ENCODE measurements around the gene PPL. TPM values are rescaled to one million over a fixed set of nuclear protein-coding genes. Genes with fewer than 3 reads are reported as not detected.

The PPL gene
- total and polyA plus RNA-seq, 2 of the 13 experiments (the other 11 are each of a cell fraction or from before 2014, with no cell fraction given), result 5.7 to 6.6 TPM

- TF ChIP-seq KIAA2018 (CRISPR knock-in tag; IDR thresholded peaks at IDR 0.05; ENCODE audit: borderline replicate concordance) (no peak), FOSL2 (CRISPR knock-in tag; IDR thresholded peaks at IDR 0.05) (peak; percentile 44; the same call in 1 of the 2 replicates), MIER3 (CRISPR knock-in tag; IDR thresholded peaks at IDR 0.05; ENCODE audit: borderline replicate concordance) (no peak), RFX3 (CRISPR knock-in tag; IDR thresholded peaks at IDR 0.05) (no peak), KLF11 (CRISPR knock-in tag; IDR thresholded peaks at IDR 0.05) (no peak), ZNF33B (CRISPR knock-in tag; IDR thresholded peaks at IDR 0.05) (no peak), GFI1 (CRISPR knock-in tag; IDR thresholded peaks at IDR 0.05; ENCODE audit: borderline replicate concordance) (0 out of 2 replicates have a peak, but pooled peaks have one; percentile 30), ZBTB3 (CRISPR knock-in tag; IDR thresholded peaks at IDR 0.05; ENCODE audit: borderline replicate concordance, low read depth) (0 out of 2 replicates have a peak, but pooled peaks have one; percentile 60), RFX5 (IDR thresholded peaks at IDR 0.05; ENCODE audit: low read depth, low read length) (no peak), GATAD2A (CRISPR knock-in tag; IDR thresholded peaks at IDR 0.05) (peak; percentile 14; the same call in 1 of the 2 replicates), SOX5 (CRISPR knock-in tag; IDR thresholded peaks at IDR 0.05; ENCODE audit: borderline replicate concordance) (no peak; the same call in 1 of the 2 replicates), ZEB1 (IDR thresholded peaks at IDR 0.05; ENCODE audit: insufficient replicate concordance, low read depth) (no peak), KLF13 (CRISPR knock-in tag; IDR thresholded peaks at IDR 0.05) (no peak), ZBTB1 (CRISPR knock-in tag; IDR thresholded peaks at IDR 0.05; ENCODE audit: borderline replicate concordance) (no peak), NCOA1 (CRISPR knock-in tag; IDR thresholded peaks at IDR 0.05) (no peak)
- TF ChIP-seq, protein P1, sequence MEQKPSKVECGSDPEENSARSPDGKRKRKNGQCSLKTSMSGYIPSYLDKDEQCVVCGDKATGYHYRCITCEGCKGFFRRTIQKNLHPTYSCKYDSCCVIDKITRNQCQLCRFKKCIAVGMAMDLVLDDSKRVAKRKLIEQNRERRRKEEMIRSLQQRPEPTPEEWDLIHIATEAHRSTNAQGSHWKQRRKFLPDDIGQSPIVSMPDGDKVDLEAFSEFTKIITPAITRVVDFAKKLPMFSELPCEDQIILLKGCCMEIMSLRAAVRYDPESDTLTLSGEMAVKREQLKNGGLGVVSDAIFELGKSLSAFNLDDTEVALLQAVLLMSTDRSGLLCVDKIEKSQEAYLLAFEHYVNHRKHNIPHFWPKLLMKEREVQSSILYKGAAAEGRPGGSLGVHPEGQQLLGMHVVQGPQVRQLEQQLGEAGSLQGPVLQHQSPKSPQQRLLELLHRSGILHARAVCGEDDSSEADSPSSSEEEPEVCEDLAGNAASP (CRISPR knock-in tag; IDR thresholded peaks at IDR 0.05; ENCODE audit: borderline replicate concordance), result no peak; the same call in none of the 2 replicates
- TF ChIP-seq, protein P2, sequence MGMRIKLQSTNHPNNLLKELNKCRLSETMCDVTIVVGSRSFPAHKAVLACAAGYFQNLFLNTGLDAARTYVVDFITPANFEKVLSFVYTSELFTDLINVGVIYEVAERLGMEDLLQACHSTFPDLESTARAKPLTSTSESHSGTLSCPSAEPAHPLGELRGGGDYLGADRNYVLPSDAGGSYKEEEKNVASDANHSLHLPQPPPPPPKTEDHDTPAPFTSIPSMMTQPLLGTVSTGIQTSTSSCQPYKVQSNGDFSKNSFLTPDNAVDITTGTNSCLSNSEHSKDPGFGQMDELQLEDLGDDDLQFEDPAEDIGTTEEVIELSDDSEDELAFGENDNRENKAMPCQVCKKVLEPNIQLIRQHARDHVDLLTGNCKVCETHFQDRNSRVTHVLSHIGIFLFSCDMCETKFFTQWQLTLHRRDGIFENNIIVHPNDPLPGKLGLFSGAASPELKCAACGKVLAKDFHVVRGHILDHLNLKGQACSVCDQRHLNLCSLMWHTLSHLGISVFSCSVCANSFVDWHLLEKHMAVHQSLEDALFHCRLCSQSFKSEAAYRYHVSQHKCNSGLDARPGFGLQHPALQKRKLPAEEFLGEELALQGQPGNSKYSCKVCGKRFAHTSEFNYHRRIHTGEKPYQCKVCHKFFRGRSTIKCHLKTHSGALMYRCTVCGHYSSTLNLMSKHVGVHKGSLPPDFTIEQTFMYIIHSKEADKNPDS (CRISPR knock-in tag; IDR thresholded peaks at IDR 0.05), result no peak
Measured at GRCh38 chr16:4936991-4937781, at the start of gene PPL (continued).

All from HepG2 (cell line).